Adrenal gland (tissue), 12 donors: ENCODE data around the gene ITGA3. TPM values are rescaled to one million over a fixed set of nuclear protein-coding genes. Genes with fewer than 3 reads are reported as not detected.

ENCODE experiments used
- DNase-seq, 7 donors: peaks; one replicate each; pipeline ENCODE4 v3.0.0-alpha.2; 2019 to 2020
- H3K27ac ChIP-seq, 5 donors: fragments of 200-600 bp; sonication (generic) in 4 of 5; 1 replicate in 3 of 5; 2 replicates in 2 of 5; pipeline versions ENCODE4 v1.5.1 to v1.8.0; 2016 to 2020; ENCODE audit warnings: mild to moderate bottlenecking in 1 of 5
- H3K27me3 ChIP-seq: fragments of 200-600 bp; 2 replicates; pipeline ENCODE4 v1.8.0; 2021
- H3K36me3 ChIP-seq, 2 donors: fragments of 200-600 bp; replicated peaks in 1 of 2; 1 replicate in 1 of 2; 2 replicates in 1 of 2; pipeline versions ENCODE4 v1.5.1 to v1.8.0; 2018 to 2022
- H3K4me1 ChIP-seq, 2 donors: fragments of 200-600 bp; replicated peaks in 1 of 2; 1 replicate in 1 of 2; 2 replicates in 1 of 2; pipeline versions ENCODE4 v1.5.1 to v1.8.0; 2018 to 2021
- H3K4me3 ChIP-seq, 4 donors: fragments of 200-600 bp; sonication (generic) in 3 of 4; one replicate each; pipeline ENCODE4 v1.5.1; 2016 to 2018
- H3K9me3 ChIP-seq, 3 donors: fragments of 200-600 bp; sonication (generic) in 1 of 3; replicated peaks in 1 of 3; 1 replicate in 2 of 3; 2 replicates in 1 of 3; pipeline versions ENCODE4 v1.5.1 to v1.8.0; 2016 to 2021
- POLR2A ChIP-seq, 2 donors: fragments of 450-650 bp; IDR thresholded peaks; one replicate each; pipeline ENCODE4 v1.6.1; 2017; ENCODE audit warnings: antibody characterized with exemption in 2 of 2, mild to moderate bottlenecking in 2 of 2, moderate library complexity in 1 of 2
- WGBS, 4 donors: extraction: QIAGEN DNeasy Blood & Tissue Kit in 2 of 4; methylation state at CpG; one replicate each; pipeline versions ENCODE4 v1.1.5 to v1.1.7; 2013 to 2017; 5-methylcytosine and 5-hydroxymethylcytosine counted together
- intact Hi-C, 2 donors: fragments of 100-400 bp; cut with DNase I; formaldehyde crosslinking; loops; one replicate each; pipeline versions ENCODE4 v1.14.1 to v1.15.0; 2022 to 2023
- polyA plus RNA-seq, 3 donors: library from polyadenylated mRNA; stranded (reverse); fragments of 200-250 nt in 2 of 3; fragments of 350-450 nt in 1 of 3; fragmentation: Illumina TruSeq in 1 of 3; extraction: RNeasy Lipid Tissue Mini Kit (QIAGEN cat#74804) in 1 of 3; gene quantifications; one replicate each; pipeline ENCODE4 v1.2.3, GENCODE V29; 2013 to 2014
- total RNA-seq, 9 donors: library from RNA; depleted of rRNA in 4 of 9; stranded (reverse); fragments of >200 nt in 4 of 9; fragments of 120-200 nt in 1 of 9; fragmentation: NEBNext Ultra II Directional in 1 of 9; extraction: Animal tissue kit (Norgen Biotek cat#: 25700) in 1 of 9; gene quantifications; one replicate each; pipeline versions ENCODE4 v1.1.0 to v1.2.4, GENCODE V29; 2013 to 2023
- TF ChIP-seq, protein P1 (sequence below), 6 experiments: fragments of 450-650 bp in 4 of 6; fragments of 200-600 bp in 2 of 6; sonication (generic) in 1 of 6; IDR thresholded peaks; 1 replicate in 5 of 6; 2 replicates in 1 of 6; pipeline versions ENCODE4 v1.5.1 to v1.8.0; 2016 to 2021; ENCODE audit warnings: antibody characterized with exemption in 6 of 6, mild to moderate bottlenecking in 2 of 6, moderate library complexity in 1 of 6
- donor health status: healthy with polysubstance abuse.
- donor health status: Bipolar disorder and iron deficiency.
- donor health status: DM: yes; HTN: yes; CAD: no.
- donor health status: DM: no; HTN: no; CAD: no.
- donor health status: DM: no; HTN: no; CAD: no.
- donor health status: DM: yes; HTN: yes; CAD: no.

The ITGA3 gene
- total and polyA plus RNA-seq, 12 donors, result 20.9 to 206 (median 131) TPM

- DNase-seq, result no peak
- 72 to 83% (median 81%) methylated on average over 1 to 5 of the region's 5 CpGs for WGBS, 4 donors
- Histone ChIP-seq H3K27me3 (no peaks in the 10 kb centered on the region), H3K4me1 (peaks cover 39 to 45% of the 10 kb centered on the region in 2 donors), H3K27ac (peak overlapping the region in 2 of 5 donors; percentile 26 to 48), H3K36me3 (peaks cover 0 to 23% of the 10 kb centered on the region in 2 donors), H3K9me3 (no peaks in the 10 kb centered on the region), H3K4me3 (no peak overlapping the region)
- intact Hi-C loops, result loop anchor here in 1 of 2 donors (5.0 kb wide), 1 partner anchor 48 kb away; no protein-coding TSS in a partner anchor
- TF ChIP-seq POLR2A (IDR thresholded peaks at IDR 0.05), result no peak
- TF ChIP-seq, protein P1, sequence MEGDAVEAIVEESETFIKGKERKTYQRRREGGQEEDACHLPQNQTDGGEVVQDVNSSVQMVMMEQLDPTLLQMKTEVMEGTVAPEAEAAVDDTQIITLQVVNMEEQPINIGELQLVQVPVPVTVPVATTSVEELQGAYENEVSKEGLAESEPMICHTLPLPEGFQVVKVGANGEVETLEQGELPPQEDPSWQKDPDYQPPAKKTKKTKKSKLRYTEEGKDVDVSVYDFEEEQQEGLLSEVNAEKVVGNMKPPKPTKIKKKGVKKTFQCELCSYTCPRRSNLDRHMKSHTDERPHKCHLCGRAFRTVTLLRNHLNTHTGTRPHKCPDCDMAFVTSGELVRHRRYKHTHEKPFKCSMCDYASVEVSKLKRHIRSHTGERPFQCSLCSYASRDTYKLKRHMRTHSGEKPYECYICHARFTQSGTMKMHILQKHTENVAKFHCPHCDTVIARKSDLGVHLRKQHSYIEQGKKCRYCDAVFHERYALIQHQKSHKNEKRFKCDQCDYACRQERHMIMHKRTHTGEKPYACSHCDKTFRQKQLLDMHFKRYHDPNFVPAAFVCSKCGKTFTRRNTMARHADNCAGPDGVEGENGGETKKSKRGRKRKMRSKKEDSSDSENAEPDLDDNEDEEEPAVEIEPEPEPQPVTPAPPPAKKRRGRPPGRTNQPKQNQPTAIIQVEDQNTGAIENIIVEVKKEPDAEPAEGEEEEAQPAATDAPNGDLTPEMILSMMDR (IDR thresholded peaks at IDR 0.05), result no peak
Measured at GRCh38 chr17:50099003-50099402, 43.1 kb downstream of the ITGA3 start.

DNA sequence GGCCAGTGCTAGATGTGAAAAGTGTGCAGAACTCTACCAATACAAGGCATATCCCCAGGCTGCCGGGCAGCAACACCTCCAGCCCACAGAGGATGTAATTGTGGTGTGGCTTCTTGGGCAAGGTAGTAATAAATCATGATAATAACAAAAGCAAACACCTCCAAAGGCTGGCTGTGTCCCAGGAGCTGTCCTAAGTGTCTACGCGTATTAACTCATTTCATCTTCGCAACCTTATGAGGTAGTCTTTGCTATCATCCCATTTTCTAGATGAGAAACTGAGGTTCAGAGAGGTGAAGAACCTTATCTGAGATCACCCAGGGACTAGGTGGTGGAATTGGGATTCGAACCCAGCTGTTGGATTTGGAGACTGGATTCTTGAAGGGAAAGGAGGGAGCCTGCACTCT is 44.6 kb downstream of the ITGA3 start:
- no peak overlapping the region for H3K4me3 ChIP-seq
- H3K9me3 ChIP-seq, result no peaks in the 10 kb centered on the region
- intact Hi-C loops, result no loop called here
- DNase-seq, result no peak
- no peak for TF ChIP-seq POLR2A (IDR thresholded peaks at IDR 0.05)
- peak overlapping the region; percentile 15 to 90 (median 76) for H3K27ac ChIP-seq
- peaks cover 0 to 27% of the 10 kb centered on the region in 2 donors for H3K36me3 ChIP-seq
- peaks cover 39 to 45% of the 10 kb centered on the region in 2 donors for H3K4me1 ChIP-seq
- H3K27me3 ChIP-seq, result no peaks in the 10 kb centered on the region
- WGBS, 4 donors, result 66 to 77% (median 74%) methylated on average over 5 of the region's 5 CpGs

- peak in 4 of 7 donors; percentile 51 to 58 (median 52) for DNase-seq
- Histone ChIP-seq H3K4me1 (peaks cover 36 to 45% of the 10 kb centered on the region in 2 donors), H3K4me3 (no peak overlapping the region), H3K9me3 (no peaks in the 10 kb centered on the region), H3K36me3 (peaks cover 0 to 32% of the 10 kb centered on the region in 2 donors), H3K27me3 (no peaks in the 10 kb centered on the region), H3K27ac (peak overlapping the region; percentile 60 to 90 (median 81))
- intact Hi-C loops, result no loop called here
- TF ChIP-seq POLR2A (IDR thresholded peaks at IDR 0.05), result no peak
- TF ChIP-seq, protein P1 (IDR thresholded peaks at IDR 0.05), result no peak
- 46 to 57% (median 53%) methylated on average over 10 to 15 of the region's 15 CpGs for WGBS, 4 donors
Measured at GRCh38 chr17:50100921-50101345, 45.0 kb downstream of the ITGA3 start.

- Histone ChIP-seq H3K9me3 (no peaks in the 10 kb centered on the region), H3K36me3 (peaks cover 0 to 38% of the 10 kb centered on the region in 2 donors), H3K4me1 (peaks cover 30 to 39% of the 10 kb centered on the region in 2 donors), H3K27ac (peak overlapping the region; percentile 60 to 90 (median 81)), H3K4me3 (no peak overlapping the region), H3K27me3 (no peaks in the 10 kb centered on the region)
- TF ChIP-seq POLR2A (IDR thresholded peaks at IDR 0.05), result no peak
- TF ChIP-seq, protein P1 (IDR thresholded peaks at IDR 0.05), result peak in 3 of 6 experiments; percentile 26 to 38 (median 33)
- intact Hi-C loops, result no loop called here
- WGBS, 4 donors, result 44 to 53% (median 48%) methylated on average over 13 to 17 of the region's 17 CpGs
- DNase-seq, result peak in 5 of 7 donors; percentile 52 to 68 (median 61)
Measured at GRCh38 chr17:50101346-50102163, 45.6 kb downstream of the ITGA3 start.
